ENCODE results near the gene PEX7.

Gene PEX7

GRCh38 chr6:136822376-136823127 is at the start of gene PEX7:
PEX7 (plus strand) TSS chr6:136822592; CDS start chr6:136822666, 74 bp downstream.
- peak; percentile 75 for TF ChIP-seq TAF1 (IDR thresholded peaks at IDR 0.05; ENCODE audit: low read depth)
- peak; percentile 98 for TF ChIP-seq USF1 (IDR thresholded peaks at IDR 0.05)
- peak; percentile 85 for TF ChIP-seq MAX (IDR thresholded peaks at IDR 0.05)
- TF ChIP-seq REST (IDR thresholded peaks at IDR 0.05; ENCODE audit: low read depth), result no peak
- no peak; the same call in none of the 2 replicates for TF ChIP-seq TCF12 (IDR thresholded peaks at IDR 0.05; ENCODE audit: low read depth)
- TF ChIP-seq TEAD4 (IDR thresholded peaks at IDR 0.05), result no peak
- TF ChIP-seq NFIC (IDR thresholded peaks at IDR 0.05), result no peak
- no peak for TF ChIP-seq CEBPB (IDR thresholded peaks at IDR 0.05)
- no peak for TF ChIP-seq FOXM1 (IDR thresholded peaks at IDR 0.05; ENCODE audit: borderline replicate concordance, low read depth)
- no peak; the same call in 1 of the 2 replicates for TF ChIP-seq EGR1 (IDR thresholded peaks at IDR 0.05)
- TF ChIP-seq ZBTB7A (IDR thresholded peaks at IDR 0.05; ENCODE audit: low read depth), result peak; percentile 43; the same call in 1 of the 2 replicates
- TF ChIP-seq RAD21 (IDR thresholded peaks at IDR 0.05; ENCODE audit: low read depth), result no peak
- no peak for TF ChIP-seq EP300 (IDR thresholded peaks at IDR 0.05; ENCODE audit: borderline replicate concordance)
- no peak for TF ChIP-seq CREB1 (IDR thresholded peaks at IDR 0.05; ENCODE audit: low read depth)
- peak; percentile 97 for TF ChIP-seq YY1 (IDR thresholded peaks at IDR 0.05; ENCODE audit: low read depth)

GRCh38 chr6:136772685-136773472 is 49.5 kb upstream of the PEX7 start:
- TF ChIP-seq TEAD4 (IDR thresholded peaks at IDR 0.05) (no peak), REST (IDR thresholded peaks at IDR 0.05; ENCODE audit: low read depth) (no peak), CEBPB (IDR thresholded peaks at IDR 0.05) (no peak), TCF12 (IDR thresholded peaks at IDR 0.05; ENCODE audit: low read depth) (no peak), RAD21 (IDR thresholded peaks at IDR 0.05; ENCODE audit: low read depth) (no peak), ZBTB7A (IDR thresholded peaks at IDR 0.05; ENCODE audit: low read depth) (no peak), EP300 (IDR thresholded peaks at IDR 0.05; ENCODE audit: borderline replicate concordance) (no peak), MAX (IDR thresholded peaks at IDR 0.05) (no peak), TAF1 (IDR thresholded peaks at IDR 0.05; ENCODE audit: low read depth) (no peak), FOXM1 (IDR thresholded peaks at IDR 0.05; ENCODE audit: borderline replicate concordance, low read depth) (no peak), CREB1 (IDR thresholded peaks at IDR 0.05; ENCODE audit: low read depth) (no peak), EGR1 (IDR thresholded peaks at IDR 0.05) (no peak), NFIC (IDR thresholded peaks at IDR 0.05) (no peak), YY1 (IDR thresholded peaks at IDR 0.05; ENCODE audit: low read depth) (no peak), USF1 (IDR thresholded peaks at IDR 0.05) (no peak)

GRCh38 chr6:136773473-136773796 is 49.0 kb upstream of the PEX7 start:
- TF ChIP-seq EP300 (IDR thresholded peaks at IDR 0.05; ENCODE audit: borderline replicate concordance) (no peak), TEAD4 (IDR thresholded peaks at IDR 0.05) (no peak), FOXM1 (IDR thresholded peaks at IDR 0.05; ENCODE audit: borderline replicate concordance, low read depth) (no peak), ZBTB7A (IDR thresholded peaks at IDR 0.05; ENCODE audit: low read depth) (no peak), YY1 (IDR thresholded peaks at IDR 0.05; ENCODE audit: low read depth) (no peak), USF1 (IDR thresholded peaks at IDR 0.05) (no peak)

GRCh38 chr6:136774228-136775041 is 48.0 kb upstream of the PEX7 start:
- TF ChIP-seq TCF12 (IDR thresholded peaks at IDR 0.05; ENCODE audit: low read depth) (no peak), CEBPB (IDR thresholded peaks at IDR 0.05) (peak; percentile 49; the same call in 1 of the 2 replicates), USF1 (IDR thresholded peaks at IDR 0.05) (no peak), TAF1 (IDR thresholded peaks at IDR 0.05; ENCODE audit: low read depth) (no peak), REST (IDR thresholded peaks at IDR 0.05; ENCODE audit: low read depth) (no peak), RAD21 (IDR thresholded peaks at IDR 0.05; ENCODE audit: low read depth) (no peak), TEAD4 (IDR thresholded peaks at IDR 0.05) (no peak)
